NCI-H446 (cell line): ENCODE measurements around the gene CSGALNACT2.

Experiments
- DNase-seq, 2 experiments: peaks; one replicate each; lab custom pipeline; 2025; lab: John Stamatoyannopoulos, UW

CSGALNACT2 gene

GRCh38 chr10:43188702-43189101, 50.5 kb downstream of the CSGALNACT2 start:
- no peak for DNase-seq

- no peak for DNase-seq
Measured at GRCh38 chr10:43190289-43190688, 52.0 kb downstream of the CSGALNACT2 start.

GRCh38 chr10:43190775-43191174, 52.5 kb downstream of the CSGALNACT2 start:
- no peak for DNase-seq

GRCh38 chr10:43192884-43193283, 54.6 kb downstream of the CSGALNACT2 start:
- no peak for DNase-seq

GRCh38 chr10:43193496-43194080, 55.3 kb downstream of the CSGALNACT2 start:
- no peak for DNase-seq

- no peak for DNase-seq
Measured at GRCh38 chr10:43194266-43194665, 56.0 kb downstream of the CSGALNACT2 start.

GRCh38 chr10:43194859-43195258, 56.6 kb downstream of the CSGALNACT2 start:
- DNase-seq: no peak

- DNase-seq: no peak
Measured at GRCh38 chr10:43195557-43195956, 57.3 kb downstream of the CSGALNACT2 start.

- no peak for DNase-seq
Measured at GRCh38 chr10:43196131-43196980, 58.1 kb downstream of the CSGALNACT2 start.

GRCh38 chr10:43196981-43197833, 59.0 kb downstream of the CSGALNACT2 start:
- no peak for DNase-seq

- DNase-seq: peak in 1 of 2 experiments; percentile 5
Measured at GRCh38 chr10:43197834-43198681, 59.8 kb downstream of the CSGALNACT2 start.

- DNase-seq: no peak
Measured at GRCh38 chr10:43198682-43199005, 60.4 kb downstream of the CSGALNACT2 start.

- no peak for DNase-seq
Measured at GRCh38 chr10:43199088-43199683, 60.9 kb downstream of the CSGALNACT2 start.

GRCh38 chr10:43199684-43200537, 61.7 kb downstream of the CSGALNACT2 start:
- DNase-seq: no peak

- no peak for DNase-seq
Measured at GRCh38 chr10:43200538-43201390, 62.5 kb downstream of the CSGALNACT2 start.

- DNase-seq: no peak
Measured at GRCh38 chr10:43201545-43202131, 63.4 kb downstream of the CSGALNACT2 start.

- no peak for DNase-seq
Measured at GRCh38 chr10:43202224-43202656, 64.0 kb downstream of the CSGALNACT2 start.

GRCh38 chr10:43202657-43203447, 64.6 kb downstream of the CSGALNACT2 start:
- DNase-seq: no peak
